ENCODE data around the gene WDFY4. TPM values are rescaled to one million over a fixed set of nuclear protein-coding genes. Genes with fewer than 3 reads are reported as not detected.

The WDFY4 gene
- polyA plus RNA-seq, 2 of the 4 experiments (the other 2 are of a cell fraction): not detected

- TF ChIP-seq PBX3 (IDR thresholded peaks at IDR 0.05) (no peak), TFCP2L1 (CRISPR knock-in tag; IDR thresholded peaks at IDR 0.05) (no peak)
These were observed 206.5 kb downstream of the WDFY4 start (continued) for GRCh38 chr10:48890888-48891850.

GRCh38 chr10:48894911-48895802 is 210.5 kb downstream of the WDFY4 start:
- TF ChIP-seq KDM5A (IDR thresholded peaks at IDR 0.05): no peak
- no peak for TF ChIP-seq TFCP2L1 (CRISPR knock-in tag; IDR thresholded peaks at IDR 0.05)
- TF ChIP-seq RFX5 (IDR thresholded peaks at IDR 0.05): no peak
- TF ChIP-seq ELK1 (IDR thresholded peaks at IDR 0.05; ENCODE audit: low read depth, low read length): no peak
- no peak for TF ChIP-seq BHLHE40 (IDR thresholded peaks at IDR 0.05; ENCODE audit: low read depth, low read length)
- TF ChIP-seq NPAS2 (CRISPR knock-in tag; IDR thresholded peaks at IDR 0.05; ENCODE audit: borderline replicate concordance): no peak
- TF ChIP-seq MYC (IDR thresholded peaks at IDR 0.05; ENCODE audit: borderline replicate concordance, low read length): no peak
- TF ChIP-seq CHD4 (IDR thresholded peaks at IDR 0.05; ENCODE audit: borderline replicate concordance): no peak
- TF ChIP-seq HMGXB4 (CRISPR knock-in tag; IDR thresholded peaks at IDR 0.05; ENCODE audit: borderline replicate concordance): no peak
- no peak for TF ChIP-seq NR3C1 (IDR thresholded peaks at IDR 0.05)
- no peak for TF ChIP-seq RCOR1 (IDR thresholded peaks at IDR 0.05; ENCODE audit: low read depth, low read length)
- CTCF ChIA-PET: interaction anchor here (1.8 to 2.1 kb wide), 2 partner anchors 9 to 237 kb away, joined by 4 to 5 read pairs; no protein-coding TSS in a partner anchor
- Histone ChIP-seq H3K4me1 (no peaks in the 10 kb centered on the region), H3K27ac (no peak overlapping the region), H3K4me3 (no peak overlapping the region), H3K9me3 (no peaks in the 10 kb centered on the region), H3K4me2 (no peak overlapping the region)
- POLR2A ChIA-PET: no interaction called here
- no peak for ATAC-seq
- no peak for DNase-seq (ENCODE audit: low read depth in 1 of 2, low spot score in 1 of 2)
- no peak for FAIRE-seq
- 49% methylated on average over 6 of the region's 6 CpGs for WGBS (ENCODE audit: missing lambda C conversion rate)

GRCh38 chr10:48895803-48896195 is 211.1 kb downstream of the WDFY4 start:
- Histone ChIP-seq H3K9me3 (no peaks in the 10 kb centered on the region), H3K4me1 (no peaks in the 10 kb centered on the region), H3K27ac (no peak overlapping the region), H3K4me2 (no peak overlapping the region), H3K4me3 (no peak overlapping the region)
- TF ChIP-seq RAD21 (conservative IDR thresholded peaks at IDR 0.05 in 1 of 2, IDR thresholded peaks at IDR 0.05 in 1 of 2) (no peak), TP53 (CRISPR knock-in tag; IDR thresholded peaks at IDR 0.05) (no peak), CBX8 (IDR thresholded peaks at IDR 0.05) (no peak), RFX5 (IDR thresholded peaks at IDR 0.05) (no peak), SREBF2 (IDR thresholded peaks at IDR 0.05) (no peak), MAFK (IDR thresholded peaks at IDR 0.05; ENCODE audit: partially characterized antibody) (no peak), JUN (IDR thresholded peaks at IDR 0.05) (no peak), ESRRA (IDR thresholded peaks at IDR 0.05; ENCODE audit: borderline replicate concordance, low read length) (no peak), CEBPB (IDR thresholded peaks at IDR 0.05) (no peak), RARB (CRISPR knock-in tag; IDR thresholded peaks at IDR 0.05) (no peak), HOXA7 (CRISPR knock-in tag; IDR thresholded peaks at IDR 0.05) (no peak), RCOR1 (IDR thresholded peaks at IDR 0.05; ENCODE audit: low read depth, low read length) (no peak), EP300 (IDR thresholded peaks at IDR 0.05) (no peak), NPAS2 (CRISPR knock-in tag; IDR thresholded peaks at IDR 0.05; ENCODE audit: borderline replicate concordance) (no peak), KDM1A (IDR thresholded peaks at IDR 0.05; ENCODE audit: low read depth) (no peak), POLR2AphosphoS2 (conservative IDR thresholded peaks at IDR 0.05; ENCODE audit: low read length) (no peak), ZFP36 (IDR thresholded peaks at IDR 0.05; ENCODE audit: borderline replicate concordance, partially characterized antibody) (no peak)
- ChIA-PET CTCF (interaction anchor here (1.8 to 2.1 kb wide), 2 partner anchors 10 to 237 kb away, joined by 4 to 5 read pairs; no protein-coding TSS in a partner anchor), POLR2A (no interaction called here)
- 5% methylated on average over 2 of the region's 3 CpGs for WGBS (ENCODE audit: missing lambda C conversion rate)
- DNase-seq (ENCODE audit: low read depth in 1 of 2, low spot score in 1 of 2) (no peak), FAIRE-seq (no peak), ATAC-seq (no peak)
